ENCODE results near the gene MT1F. TPM values are rescaled to one million over a fixed set of nuclear protein-coding genes. Genes with fewer than 3 reads are reported as not detected.

Gene MT1F
- total and polyA plus RNA-seq, 2 donors (not counting 1 experiment from before 2014, with no cell fraction given): 4.3 to 5.3 TPM

GRCh38 chr16:56645838-56646237 lies 11.9 kb upstream of the MT1F start:
- ChIA-PET POLR2A (no interaction called here), CTCF (no interaction called here)
- H3K9ac ChIP-seq (ENCODE audit: low read length): no peak overlapping the region
- intact Hi-C loops (cut with micrococcal nuclease): no loop called here
- no peaks in the 10 kb centered on the region for H3K36me3 ChIP-seq (replicated peaks in 1 of 2; ENCODE audit: control extremely low read depth in 1 of 2, control insufficient read depth in 1 of 2, extremely low read depth in 1 of 2, insufficient read depth in 2 of 2, low read length in 1 of 2)
- H3K4me3 ChIP-seq (ENCODE audit: control extremely low read depth in 1 of 5, extremely low read depth in 1 of 5, insufficient read depth in 1 of 5, low read depth in 2 of 5, low read length in 4 of 5): no peak overlapping the region
- DNase-seq (no peak), ATAC-seq (ENCODE audit: low read depth) (no peak)
- no peak overlapping the region for H3K4me2 ChIP-seq (replicated peaks; ENCODE audit: low read depth, low read length, poor library complexity, severe bottlenecking)
- Mint-ChIP-seq H3K4me1 (peaks cover 15% of the 10 kb centered on the region), H3K27ac (no peak overlapping the region), H3K4me3 (no peak overlapping the region), H3K9me3 (ENCODE audit: insufficient read depth) (no peaks in the 10 kb centered on the region), H3K27me3 (peaks cover 52% of the 10 kb centered on the region)
- peaks cover 0 to 4% (median 0%) of the 10 kb centered on the region in 3 donors for H3K9me3 ChIP-seq (ENCODE audit: control extremely low read depth in 1 of 3, control insufficient read depth in 2 of 3, insufficient read depth in 1 of 3, low read length in 2 of 3)
- H3K27me3 ChIP-seq (replicated peaks in 1 of 4; ENCODE audit: control extremely low read depth in 1 of 4, control insufficient read depth in 3 of 4, insufficient read depth in 4 of 4, low read length in 3 of 4): peaks cover 0 to 50% (median 15%) of the 10 kb centered on the region in 4 experiments
- no peaks in the 10 kb centered on the region for H4K20me1 ChIP-seq (ENCODE audit: control insufficient read depth, insufficient read depth, low read length, poor library complexity, severe bottlenecking)
- H3K79me2 ChIP-seq (ENCODE audit: control insufficient read depth, insufficient read depth, low read length): no peaks in the 10 kb centered on the region
- H3K4me1 ChIP-seq (ENCODE audit: control insufficient read depth in 2 of 2, insufficient read depth in 2 of 2, low read length in 2 of 2): peaks cover 14 to 16% of the 10 kb centered on the region in 2 donors
- no peak overlapping the region for H3K27ac ChIP-seq (ENCODE audit: low read length in 2 of 2)
- no peak for TF ChIP-seq CTCF (IDR thresholded peaks at IDR 0.05)
- no peak for TF ChIP-seq EZH2 (IDR thresholded peaks at IDR 0.05; ENCODE audit: borderline replicate concordance, insufficient read depth, low read depth, low read length, poor library complexity, severe bottlenecking)
- WGBS (ENCODE audit: insufficient coverage): no CpG with 5 or more reads among the region's 1 CpG
- no peak overlapping the region for H2AFZ ChIP-seq (ENCODE audit: insufficient read depth, low read depth, low read length, poor library complexity, severe bottlenecking)

GRCh38 chr16:56647641-56648431 lies 9.9 kb upstream of the MT1F start:
- Mint-ChIP-seq H3K4me3 (no peak overlapping the region), H3K27me3 (peaks cover 47% of the 10 kb centered on the region), H3K4me1 (peaks cover 12% of the 10 kb centered on the region), H3K27ac (no peak overlapping the region), H3K9me3 (ENCODE audit: insufficient read depth) (no peaks in the 10 kb centered on the region)
- ChIA-PET POLR2A (no interaction called here), CTCF (interaction anchor here (1.2 kb wide), 1 partner anchor 53 kb away, joined by 3 read pairs; no protein-coding TSS in a partner anchor)
- Histone ChIP-seq H3K9me3 (ENCODE audit: control extremely low read depth in 1 of 3, control insufficient read depth in 2 of 3, insufficient read depth in 1 of 3, low read length in 2 of 3) (peaks cover 0 to 4% (median 0%) of the 10 kb centered on the region in 3 donors), H3K4me3 (ENCODE audit: control extremely low read depth in 1 of 5, extremely low read depth in 1 of 5, insufficient read depth in 1 of 5, low read depth in 2 of 5, low read length in 4 of 5) (no peak overlapping the region), H3K4me2 (replicated peaks; ENCODE audit: low read depth, low read length, poor library complexity, severe bottlenecking) (no peak overlapping the region), H3K79me2 (ENCODE audit: control insufficient read depth, insufficient read depth, low read length) (no peaks in the 10 kb centered on the region), H4K20me1 (ENCODE audit: control insufficient read depth, insufficient read depth, low read length, poor library complexity, severe bottlenecking) (no peaks in the 10 kb centered on the region), H3K9ac (ENCODE audit: low read length) (no peak overlapping the region), H3K4me1 (ENCODE audit: control insufficient read depth in 2 of 2, insufficient read depth in 2 of 2, low read length in 2 of 2) (peaks cover 14 to 18% of the 10 kb centered on the region in 2 donors), H2AFZ (ENCODE audit: insufficient read depth, low read depth, low read length, poor library complexity, severe bottlenecking) (no peak overlapping the region), H3K27ac (ENCODE audit: low read length in 2 of 2) (no peak overlapping the region), H3K36me3 (replicated peaks in 1 of 2; ENCODE audit: control extremely low read depth in 1 of 2, control insufficient read depth in 1 of 2, extremely low read depth in 1 of 2, insufficient read depth in 2 of 2, low read length in 1 of 2) (no peaks in the 10 kb centered on the region), H3K27me3 (replicated peaks in 1 of 4; ENCODE audit: control extremely low read depth in 1 of 4, control insufficient read depth in 3 of 4, insufficient read depth in 4 of 4, low read length in 3 of 4) (peaks cover 0 to 51% (median 14%) of the 10 kb centered on the region in 4 experiments)
- 39% methylated on average over 31 of the region's 33 CpGs for WGBS (ENCODE audit: insufficient coverage)
- ATAC-seq (ENCODE audit: low read depth) (no peak), DNase-seq (no peak)
- no peak for TF ChIP-seq EZH2 (IDR thresholded peaks at IDR 0.05; ENCODE audit: borderline replicate concordance, insufficient read depth, low read depth, low read length, poor library complexity, severe bottlenecking)
- no peak for TF ChIP-seq CTCF (IDR thresholded peaks at IDR 0.05)
- intact Hi-C loops (cut with micrococcal nuclease): no loop called here
